GM18858 (cell line): ENCODE measurements around the gene SLC9C2.
"Not testable (repeated sequence)": the region's sequence is repeated elsewhere in the genome, so short reads cannot be mapped to it uniquely, and the experiment has no call there.

ENCODE experiments used
- ATAC-seq: cut with Tn5 transposase; IDR thresholded peaks from one replicate; pipeline ENCODE4 v1.9.1; 2021; ENCODE audit not compliant: unreplicated experiment

SLC9C2 gene

GRCh38 chr1:173529106-173529505 lies 73.8 kb downstream of the SLC9C2 start:
- no peak for ATAC-seq

DNA sequence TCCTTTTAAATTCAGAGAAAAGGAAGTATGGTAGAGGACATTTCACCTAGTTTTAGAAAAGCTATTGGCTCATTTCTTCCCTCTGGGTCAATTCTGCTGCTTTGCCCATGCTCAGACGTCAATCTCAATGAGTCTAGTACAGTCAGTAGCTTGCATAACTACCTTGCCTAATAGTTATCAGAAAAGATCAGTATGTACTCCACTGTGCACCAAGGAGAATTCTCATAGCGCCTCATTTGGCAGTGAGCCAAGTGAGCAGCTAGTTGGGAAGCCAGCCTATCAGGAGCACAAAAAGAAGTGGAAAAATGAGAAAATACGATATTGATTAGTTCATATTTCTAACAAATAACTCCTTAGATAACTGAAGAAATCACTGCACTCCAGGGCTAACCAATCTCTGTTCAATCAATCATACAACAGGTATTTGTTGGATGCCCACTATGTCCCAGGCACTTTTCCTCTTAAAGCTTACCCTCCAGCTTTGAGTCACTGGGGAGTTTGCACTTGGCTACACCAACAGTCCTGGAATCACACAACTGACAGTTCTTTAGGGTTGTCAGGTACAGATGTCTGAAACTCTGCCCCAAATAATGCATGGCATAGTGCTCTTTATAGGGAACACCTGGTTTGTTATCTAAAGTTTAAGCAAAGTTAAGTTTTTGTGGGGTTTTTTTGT lies 75.6 kb downstream of the SLC9C2 start:
- ATAC-seq = no peak

DNA sequence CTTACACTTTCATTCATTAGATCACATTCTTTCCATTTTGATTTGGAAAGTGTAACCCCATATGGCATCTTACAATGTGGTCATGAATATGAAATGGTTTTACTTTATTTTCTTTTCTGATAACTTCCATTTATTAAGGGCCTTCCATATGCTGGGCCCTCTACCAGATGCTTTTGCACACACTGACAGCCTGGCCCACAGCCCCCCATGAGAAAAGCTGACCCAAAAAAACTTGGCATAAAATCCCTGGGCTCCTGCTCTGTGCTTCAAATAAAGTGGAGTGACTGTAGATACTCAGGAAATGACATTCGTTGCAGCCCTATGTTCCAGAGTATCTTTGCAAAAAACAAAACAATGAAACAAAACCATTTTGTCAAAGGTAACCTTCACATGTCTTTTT lies 76.9 kb downstream of the SLC9C2 start:
- ATAC-seq = no peak

DNA sequence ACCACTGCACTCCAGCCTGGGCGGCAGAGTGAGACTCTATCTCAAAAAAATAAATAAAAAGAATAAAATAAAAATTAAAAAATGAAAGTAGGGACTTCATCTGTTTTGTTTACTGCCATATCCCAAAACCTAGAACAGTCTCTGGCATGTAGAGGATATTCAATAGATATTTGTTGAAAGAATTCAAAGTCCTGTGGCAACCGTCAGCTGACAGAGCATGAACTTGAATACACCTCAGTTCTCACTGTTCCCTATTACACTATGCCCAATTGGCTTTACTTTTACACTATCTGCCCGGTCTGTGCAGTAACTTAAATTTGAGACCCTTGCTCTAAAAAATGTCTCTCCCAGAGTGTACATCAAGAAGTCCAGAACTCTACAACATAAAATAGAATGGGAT lies 79.5 kb downstream of the SLC9C2 start:
- no peak for ATAC-seq

- ATAC-seq = no peak
These were observed 82.1 kb downstream of the SLC9C2 start for GRCh38 chr1:173520799-173521198.

- ATAC-seq = not testable (repeated sequence)
These were observed 88.4 kb downstream of the SLC9C2 start for GRCh38 chr1:173514503-173514902.

- ATAC-seq = no peak
These were observed 93.1 kb downstream of the SLC9C2 start for GRCh38 chr1:173509797-173510196.

DNA sequence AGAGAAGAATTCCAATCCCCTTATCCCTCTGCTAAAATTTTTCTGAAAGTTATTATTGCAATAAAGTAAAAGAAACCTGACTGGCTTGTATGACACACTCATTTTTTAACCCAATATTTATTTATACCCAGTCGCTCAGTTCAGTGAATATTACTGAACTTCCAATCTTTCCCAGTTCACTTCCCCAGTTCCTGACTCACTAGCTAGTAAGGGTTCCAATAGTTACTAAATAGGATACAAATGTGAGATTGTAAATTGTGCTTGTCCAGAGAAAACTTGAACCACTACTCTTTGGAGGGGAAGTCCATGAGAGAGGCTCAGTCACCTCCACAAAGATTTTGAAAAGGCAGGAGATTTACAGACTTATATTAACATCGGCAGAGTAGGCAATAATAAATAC lies 94.3 kb downstream of the SLC9C2 start:
- no peak for ATAC-seq

DNA sequence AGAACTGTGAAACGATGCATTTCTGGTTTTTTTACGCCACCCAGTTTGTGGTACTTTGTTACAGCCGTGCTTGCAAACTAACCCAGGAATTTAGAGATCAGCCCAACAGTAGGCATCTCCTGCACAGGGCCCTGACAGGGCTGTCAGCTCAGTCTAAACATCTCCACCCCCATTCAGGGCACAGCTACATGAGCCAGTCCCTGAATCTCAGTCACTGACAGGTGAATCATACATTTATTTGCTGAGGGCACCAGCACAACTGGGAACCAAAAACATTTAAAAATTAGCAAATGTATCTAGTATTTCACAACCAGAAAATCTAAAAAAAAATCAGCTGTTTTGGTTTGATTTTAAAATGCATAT lies 95.0 kb downstream of the SLC9C2 start:
- no peak for ATAC-seq

DNA sequence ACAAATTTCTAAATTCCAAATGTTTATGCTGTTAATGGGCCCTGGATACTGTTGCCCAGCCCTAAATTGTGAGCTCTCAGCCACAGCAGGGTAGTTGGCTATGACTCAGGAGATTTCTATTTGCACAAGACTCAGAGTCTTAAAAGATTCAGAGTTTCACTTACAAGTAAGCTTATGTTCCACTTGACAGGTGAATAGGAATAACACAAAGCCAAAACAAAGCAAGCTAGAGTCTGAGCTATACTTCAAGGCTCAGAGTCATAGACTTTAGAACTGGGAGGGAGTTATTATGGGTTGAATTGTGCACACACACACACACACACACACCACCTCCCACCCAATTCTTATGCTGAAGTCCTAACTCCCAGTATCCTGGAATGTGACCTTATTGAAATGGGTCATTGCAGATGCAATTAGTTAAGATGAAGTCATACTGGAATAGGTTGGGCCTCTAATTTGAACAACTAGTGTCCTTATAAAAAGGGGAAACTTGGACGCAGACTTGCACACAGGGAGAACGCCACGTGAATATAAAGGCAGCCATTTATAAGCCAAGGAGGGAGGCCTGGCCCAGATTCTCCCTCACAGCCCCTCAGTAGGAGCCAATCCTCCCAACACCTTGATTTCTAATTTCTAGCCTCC lies 95.5 kb downstream of the SLC9C2 start:
- no peak for ATAC-seq

GRCh38 chr1:173506437-173506836 lies 96.4 kb downstream of the SLC9C2 start:
- ATAC-seq = no peak

DNA sequence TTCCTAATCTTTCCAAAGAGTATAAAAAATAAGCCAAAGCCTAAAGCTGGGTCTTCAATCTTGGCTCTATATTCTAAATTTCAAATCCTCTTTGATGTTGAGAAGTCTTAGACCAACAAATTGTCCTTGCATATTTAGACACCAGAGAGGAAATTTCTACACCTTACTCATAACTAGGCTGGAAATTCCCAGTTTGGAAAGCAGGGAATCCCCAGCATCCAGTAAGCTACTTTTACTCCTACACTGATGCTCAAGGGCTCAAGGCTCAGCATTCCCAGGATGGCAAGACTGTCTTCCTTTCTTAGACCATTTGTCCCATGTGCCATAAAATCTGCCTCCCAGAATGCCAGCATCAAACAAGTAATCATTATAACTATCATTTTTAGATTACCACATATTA lies 97.5 kb downstream of the SLC9C2 start:
- no peak for ATAC-seq

DNA sequence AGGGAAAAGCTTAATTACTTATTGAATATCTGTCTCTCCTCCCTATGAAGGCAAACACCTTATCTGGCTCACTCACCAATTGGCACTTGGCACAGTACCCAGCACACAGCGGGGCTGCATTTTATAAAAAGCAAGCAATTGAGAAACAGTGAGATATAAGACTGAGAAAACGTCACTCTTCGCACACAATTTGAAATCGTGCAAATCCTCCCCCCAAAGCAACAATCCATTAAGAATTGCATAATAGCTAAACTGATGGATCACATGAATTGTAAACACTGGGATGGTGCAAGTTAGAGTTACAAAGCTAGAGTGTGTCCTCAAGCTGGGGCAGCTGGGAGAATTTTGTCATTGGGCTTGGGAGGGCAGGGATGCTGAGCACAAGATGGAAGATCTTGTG lies 98.6 kb downstream of the SLC9C2 start:
- no peak for ATAC-seq

GRCh38 chr1:173503391-173503790 lies 99.5 kb downstream of the SLC9C2 start:
- ATAC-seq = no peak

GRCh38 chr1:173502104-173502503 lies 100.8 kb downstream of the SLC9C2 start:
- ATAC-seq = no peak

DNA sequence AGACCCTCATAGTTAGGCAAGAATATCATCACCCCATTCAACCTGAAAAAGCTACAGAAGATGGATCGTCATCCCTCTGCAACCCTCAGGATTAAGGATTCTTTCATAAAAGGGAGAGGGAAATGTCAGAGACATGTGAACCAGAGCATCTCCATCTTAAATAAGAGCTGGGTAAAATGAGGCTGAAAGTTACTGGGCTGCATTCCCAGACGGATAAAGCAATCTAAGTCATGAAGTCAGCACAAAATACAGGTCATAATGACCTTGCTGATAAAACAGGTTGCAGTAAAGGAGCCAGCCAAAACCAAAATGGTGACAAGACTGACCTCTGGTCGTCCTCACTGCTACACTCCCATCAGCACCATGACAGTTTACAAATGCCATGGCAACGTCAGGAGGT lies 103.1 kb downstream of the SLC9C2 start:
- no peak for ATAC-seq

GRCh38 chr1:173496757-173497320 lies 106.0 kb downstream of the SLC9C2 start:
- no peak for ATAC-seq

DNA sequence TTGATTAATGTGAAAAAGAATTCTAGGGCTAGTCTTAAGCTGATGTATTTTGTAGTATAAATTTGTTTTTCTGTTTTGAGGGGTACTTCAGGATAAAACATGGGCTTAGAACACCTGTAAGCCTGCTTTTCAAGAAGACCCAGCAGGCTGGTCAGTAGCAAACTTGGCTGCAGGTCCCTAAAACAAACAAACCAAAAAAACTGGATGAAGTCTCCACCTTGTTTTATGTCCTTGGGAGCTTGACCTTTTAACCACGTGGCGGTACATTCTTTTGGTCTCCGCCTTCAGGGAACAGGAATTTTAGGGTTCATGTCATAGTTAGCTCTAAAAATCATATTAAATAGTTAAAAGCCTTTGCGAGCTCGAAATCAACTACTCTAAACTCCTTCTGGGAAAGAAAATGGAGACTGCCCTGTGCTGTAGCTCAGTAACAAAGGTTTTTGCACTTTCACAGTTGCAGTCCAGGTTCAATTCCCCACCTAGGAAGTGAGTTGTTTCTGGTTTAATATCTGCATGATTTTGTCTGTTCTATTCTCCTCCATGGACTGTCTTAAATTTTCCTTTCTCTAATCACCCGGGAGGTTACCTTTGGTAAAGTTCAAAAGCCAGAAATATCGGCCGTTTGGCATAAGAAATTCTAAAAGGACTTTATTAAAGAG lies 107.1 kb downstream of the SLC9C2 start:
- no peak for ATAC-seq

- not testable (repeated sequence) for ATAC-seq
These were observed 109.7 kb downstream of the SLC9C2 start for GRCh38 chr1:173493125-173493524.

- ATAC-seq = no peak
These were observed 111.4 kb downstream of the SLC9C2 start for GRCh38 chr1:173491508-173491907.

DNA sequence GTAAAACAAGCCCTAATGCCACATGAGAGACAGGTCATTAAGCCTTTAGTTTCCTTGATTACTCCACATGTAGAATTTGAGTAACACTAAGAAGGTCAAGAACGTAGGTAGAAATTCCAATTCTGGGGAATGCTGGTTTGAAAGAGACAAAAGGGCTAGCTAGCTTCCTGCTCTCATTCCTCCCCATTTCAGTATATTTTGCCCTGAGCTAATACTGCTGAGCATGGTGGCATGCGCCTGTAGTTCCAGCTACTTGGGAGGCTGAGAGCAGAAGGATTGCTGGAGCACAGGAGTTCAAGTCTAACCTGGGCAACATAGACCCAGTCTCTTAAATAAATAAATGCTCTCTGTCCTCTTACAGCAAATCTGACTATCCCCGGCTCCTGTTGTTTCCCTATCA lies 112.9 kb downstream of the SLC9C2 start:
- ATAC-seq = no peak

DNA sequence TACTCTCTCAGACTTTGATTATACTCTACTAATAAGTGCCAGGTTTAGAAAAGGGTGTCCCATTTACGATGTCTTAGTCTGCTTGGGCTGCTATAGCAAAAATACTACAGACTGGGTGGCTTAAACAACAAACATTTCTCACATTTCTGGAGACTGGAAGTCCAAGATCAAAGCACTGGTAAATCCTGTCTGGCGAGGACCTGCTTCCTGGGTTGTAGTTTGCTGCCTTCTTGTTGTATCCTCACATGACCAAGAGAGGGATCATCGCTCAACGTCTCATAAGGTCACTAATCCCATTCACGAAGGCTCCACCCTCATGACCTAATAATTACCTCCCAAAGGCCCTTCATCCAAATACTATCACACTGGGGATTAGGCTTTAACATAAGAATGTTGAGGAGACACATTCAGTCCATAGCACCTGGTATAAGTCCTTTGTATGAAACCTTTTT lies 113.7 kb downstream of the SLC9C2 start:
- no peak for ATAC-seq
